ENCODE data around the gene PKIB. TPM values are rescaled to one million over a fixed set of nuclear protein-coding genes. Genes with fewer than 3 reads are reported as not detected.

Gene PKIB
- polyA plus RNA-seq, 1 donor (not counting 4 experiments of a cell fraction or from before 2014, with no cell fraction given): 8.7 TPM

DNA sequence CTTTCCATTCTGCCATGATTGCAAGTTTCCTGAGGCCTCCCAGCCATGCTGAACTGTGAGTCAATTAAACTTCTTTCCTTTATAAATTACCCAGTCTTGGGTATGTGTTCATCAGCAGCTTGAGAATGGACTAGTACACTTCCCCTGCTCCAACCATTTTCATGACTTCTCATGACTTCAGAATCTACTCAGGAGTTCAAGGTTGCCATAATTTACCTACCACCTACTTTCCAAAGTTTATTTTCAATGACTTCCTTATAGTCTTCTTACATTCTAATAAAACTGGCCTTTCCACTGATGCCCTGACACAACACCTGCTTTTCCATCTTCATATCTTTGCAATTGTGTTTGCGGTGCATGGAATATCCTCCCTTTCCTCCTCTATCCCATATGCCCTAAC is 31.2 kb upstream of the PKIB start:
- Histone ChIP-seq H3K36me3 (ENCODE audit: control insufficient read depth in 2 of 2, extremely low read depth in 1 of 2, insufficient read depth in 2 of 2, low read length in 2 of 2) (no peaks in the 10 kb centered on the region), H2AFZ (ENCODE audit: control insufficient read depth, low read length) (no peak overlapping the region), H3K27me3 (ENCODE audit: control insufficient read depth, extremely low read depth, insufficient read depth, low read length) (no peaks in the 10 kb centered on the region), H3K4me2 (ENCODE audit: control insufficient read depth, extremely low read depth, insufficient read depth, low read depth, low read length) (no peak overlapping the region), H3K9me1 (ENCODE audit: control insufficient read depth, extremely low read depth, insufficient read depth, low read length) (no peaks in the 10 kb centered on the region), H3K4me3 (ENCODE audit: control insufficient read depth in 2 of 3, extremely low read depth in 1 of 3, insufficient read depth in 2 of 3, low read depth in 1 of 3, low read length in 3 of 3) (no peak overlapping the region), H3K9ac (ENCODE audit: control insufficient read depth, extremely low read depth, insufficient read depth, low read length) (no peak overlapping the region), H3K79me2 (ENCODE audit: control insufficient read depth, insufficient read depth, low read length) (no peaks in the 10 kb centered on the region), H3K4me1 (ENCODE audit: control insufficient read depth, extremely low read depth, insufficient read depth, low read length) (no peaks in the 10 kb centered on the region), H3K9me3 (ENCODE audit: control insufficient read depth, low read depth, low read length) (no peaks in the 10 kb centered on the region), H4K20me1 (ENCODE audit: control insufficient read depth, extremely low read depth, insufficient read depth, low read length) (no peaks in the 10 kb centered on the region), H3K27ac (ENCODE audit: control insufficient read depth, insufficient read depth, low read length) (no peak overlapping the region)
- no peak for DNase-seq (ENCODE audit: low read depth, low spot score)
- no peak for FAIRE-seq
- TF ChIP-seq, protein P1, sequence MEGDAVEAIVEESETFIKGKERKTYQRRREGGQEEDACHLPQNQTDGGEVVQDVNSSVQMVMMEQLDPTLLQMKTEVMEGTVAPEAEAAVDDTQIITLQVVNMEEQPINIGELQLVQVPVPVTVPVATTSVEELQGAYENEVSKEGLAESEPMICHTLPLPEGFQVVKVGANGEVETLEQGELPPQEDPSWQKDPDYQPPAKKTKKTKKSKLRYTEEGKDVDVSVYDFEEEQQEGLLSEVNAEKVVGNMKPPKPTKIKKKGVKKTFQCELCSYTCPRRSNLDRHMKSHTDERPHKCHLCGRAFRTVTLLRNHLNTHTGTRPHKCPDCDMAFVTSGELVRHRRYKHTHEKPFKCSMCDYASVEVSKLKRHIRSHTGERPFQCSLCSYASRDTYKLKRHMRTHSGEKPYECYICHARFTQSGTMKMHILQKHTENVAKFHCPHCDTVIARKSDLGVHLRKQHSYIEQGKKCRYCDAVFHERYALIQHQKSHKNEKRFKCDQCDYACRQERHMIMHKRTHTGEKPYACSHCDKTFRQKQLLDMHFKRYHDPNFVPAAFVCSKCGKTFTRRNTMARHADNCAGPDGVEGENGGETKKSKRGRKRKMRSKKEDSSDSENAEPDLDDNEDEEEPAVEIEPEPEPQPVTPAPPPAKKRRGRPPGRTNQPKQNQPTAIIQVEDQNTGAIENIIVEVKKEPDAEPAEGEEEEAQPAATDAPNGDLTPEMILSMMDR (optimal IDR thresholded peaks at IDR 0.05 in 1 of 3, IDR thresholded peaks at IDR 0.05 in 1 of 3, conservative IDR thresholded peaks at IDR 0.05 in 1 of 3; ENCODE audit: extremely low read depth in 1 of 3, insufficient read depth in 2 of 3, low read length in 3 of 3): no peak
- TF ChIP-seq EZH2 (IDR thresholded peaks at IDR 0.05; ENCODE audit: low read length): no peak
- dilution Hi-C loops (cut with MboI; ENCODE audit: extremely low pct_ligation_motif_present, low sequenced_read_pairs): no loop called here

DNA sequence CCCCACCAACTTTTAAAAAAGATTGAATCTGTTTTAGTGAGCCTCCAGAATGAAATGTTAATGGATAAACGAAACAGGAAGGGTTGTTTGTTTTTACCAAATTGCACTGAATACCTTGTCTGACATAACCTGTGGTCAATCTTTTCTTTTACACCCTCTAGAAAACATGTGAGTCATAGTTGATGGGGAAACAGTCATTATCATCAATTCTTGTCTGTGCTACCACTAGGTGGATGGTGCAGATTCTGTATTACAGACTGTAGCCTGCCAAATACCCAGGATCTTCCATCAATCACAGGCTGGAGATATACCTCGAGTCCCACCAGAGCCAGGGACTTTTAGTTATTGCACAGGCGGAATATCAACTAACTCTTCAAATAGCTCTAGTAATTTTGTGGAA is 29.5 kb upstream of the PKIB start:
- no peaks in the 10 kb centered on the region for H3K9me1 ChIP-seq (ENCODE audit: control insufficient read depth, extremely low read depth, insufficient read depth, low read length)
- no peak overlapping the region for H3K9ac ChIP-seq (ENCODE audit: control insufficient read depth, extremely low read depth, insufficient read depth, low read length)
- no peaks in the 10 kb centered on the region for H3K4me1 ChIP-seq (ENCODE audit: control insufficient read depth, extremely low read depth, insufficient read depth, low read length)
- TF ChIP-seq, protein P1 (optimal IDR thresholded peaks at IDR 0.05 in 1 of 3, IDR thresholded peaks at IDR 0.05 in 1 of 3, conservative IDR thresholded peaks at IDR 0.05 in 1 of 3; ENCODE audit: extremely low read depth in 1 of 3, insufficient read depth in 2 of 3, low read length in 3 of 3): peak; percentile 10 to 49 (median 38)
- no peak for TF ChIP-seq EZH2 (IDR thresholded peaks at IDR 0.05; ENCODE audit: low read length)
- dilution Hi-C loops (cut with MboI; ENCODE audit: extremely low pct_ligation_motif_present, low sequenced_read_pairs): no loop called here
- H3K4me2 ChIP-seq (ENCODE audit: control insufficient read depth, extremely low read depth, insufficient read depth, low read depth, low read length): no peak overlapping the region
- H3K36me3 ChIP-seq (ENCODE audit: control insufficient read depth in 2 of 2, extremely low read depth in 1 of 2, insufficient read depth in 2 of 2, low read length in 2 of 2): no peaks in the 10 kb centered on the region
- no peak overlapping the region for H3K4me3 ChIP-seq (ENCODE audit: control insufficient read depth in 2 of 3, extremely low read depth in 1 of 3, insufficient read depth in 2 of 3, low read depth in 1 of 3, low read length in 3 of 3)
- H3K9me3 ChIP-seq (ENCODE audit: control insufficient read depth, low read depth, low read length): no peaks in the 10 kb centered on the region
- H3K79me2 ChIP-seq (ENCODE audit: control insufficient read depth, insufficient read depth, low read length): no peaks in the 10 kb centered on the region
- H2AFZ ChIP-seq (ENCODE audit: control insufficient read depth, low read length): no peak overlapping the region
- DNase-seq (ENCODE audit: low read depth, low spot score) (peak; percentile 2), FAIRE-seq (no peak)
- no peaks in the 10 kb centered on the region for H3K27me3 ChIP-seq (ENCODE audit: control insufficient read depth, extremely low read depth, insufficient read depth, low read length)
- no peaks in the 10 kb centered on the region for H4K20me1 ChIP-seq (ENCODE audit: control insufficient read depth, extremely low read depth, insufficient read depth, low read length)
- H3K27ac ChIP-seq (ENCODE audit: control insufficient read depth, insufficient read depth, low read length): no peak overlapping the region
